NCI-H345 treated with DMSO at 0.1 percent for 48 hours (cell line): ENCODE results near the gene PMEPA1.
A peak's percentile ranks its signal among the peaks of the same experiment; 100 is the strongest.

ENCODE experiments used
- DNase-seq: peaks from one replicate; lab custom pipeline; 2025; ENCODE audit not compliant: unreplicated experiment; lab: John Stamatoyannopoulos, UW

PMEPA1 gene

GRCh38 chr20:57709823-57710799, at the start of gene PMEPA1:
TSS of gene PMEPA1 (minus strand) at chr20:57710015. CDS start at chr20:57709582, 433 bp downstream.
- no peak for DNase-seq

GRCh38 chr20:57757767-57758166, 48.0 kb upstream of the PMEPA1 start:
- no peak for DNase-seq

- DNase-seq = no peak
Observed at GRCh38 chr20:57756921-57757320, 47.1 kb upstream of the PMEPA1 start.

GRCh38 chr20:57756213-57756612, 46.4 kb upstream of the PMEPA1 start:
- no peak for DNase-seq

GRCh38 chr20:57755609-57756008, 45.8 kb upstream of the PMEPA1 start:
- no peak for DNase-seq

- no peak for DNase-seq
Observed at GRCh38 chr20:57754190-57754589, 44.4 kb upstream of the PMEPA1 start.

- no peak for DNase-seq
Observed at GRCh38 chr20:57753332-57754164, 43.7 kb upstream of the PMEPA1 start.

- no peak for DNase-seq
Observed at GRCh38 chr20:57751411-57751810, 41.6 kb upstream of the PMEPA1 start.

GRCh38 chr20:57749869-57750268, 40.1 kb upstream of the PMEPA1 start:
- DNase-seq = no peak

- no peak for DNase-seq
Observed at GRCh38 chr20:57749131-57749690, 39.4 kb upstream of the PMEPA1 start.

GRCh38 chr20:57748601-57749130, 38.9 kb upstream of the PMEPA1 start:
- peak; percentile 9 for DNase-seq

GRCh38 chr20:57747861-57748481, 38.2 kb upstream of the PMEPA1 start:
- no peak for DNase-seq

GRCh38 chr20:57746832-57747404, 37.1 kb upstream of the PMEPA1 start:
- DNase-seq = no peak

- no peak for DNase-seq
Observed at GRCh38 chr20:57746201-57746600, 36.4 kb upstream of the PMEPA1 start.

- DNase-seq = no peak
Observed at GRCh38 chr20:57744206-57744605, 34.4 kb upstream of the PMEPA1 start.

- DNase-seq = no peak
Observed at GRCh38 chr20:57743450-57744095, 33.8 kb upstream of the PMEPA1 start.

GRCh38 chr20:57742507-57743181, 32.8 kb upstream of the PMEPA1 start:
- no peak for DNase-seq

- DNase-seq = no peak
Observed at GRCh38 chr20:57738484-57738883, 28.7 kb upstream of the PMEPA1 start.

GRCh38 chr20:57738053-57738452, 28.2 kb upstream of the PMEPA1 start:
- no peak for DNase-seq
